Neural progenitor cell (in vitro differentiated cells): ENCODE data around the gene MARCOL.

Experiments
- EZH2 ChIP-seq: fragments of 200-600 bp; sonication (generic); IDR thresholded peaks from 2 replicates; pipeline ENCODE4 v1.6.1; 2017; ENCODE audit warnings: antibody characterized with exemption, mild to moderate bottlenecking, moderate library complexity
- EZH2phosphoT487 ChIP-seq: fragments of 200-600 bp; sonication (generic); IDR thresholded peaks from 2 replicates; pipeline ENCODE4 v1.6.1; 2017; ENCODE audit warnings: antibody characterized with exemption
- TF ChIP-seq, protein P1 (sequence below): fragments of 200-600 bp; sonication (generic); IDR thresholded peaks from 2 replicates; pipeline ENCODE4 v1.5.1; 2017; ENCODE audit warnings: antibody characterized with exemption, mild to moderate bottlenecking

GRCh38 chr5:148248894-148249293 lies 10.6 kb downstream of the MARCOL start:
- TF ChIP-seq, protein P1, sequence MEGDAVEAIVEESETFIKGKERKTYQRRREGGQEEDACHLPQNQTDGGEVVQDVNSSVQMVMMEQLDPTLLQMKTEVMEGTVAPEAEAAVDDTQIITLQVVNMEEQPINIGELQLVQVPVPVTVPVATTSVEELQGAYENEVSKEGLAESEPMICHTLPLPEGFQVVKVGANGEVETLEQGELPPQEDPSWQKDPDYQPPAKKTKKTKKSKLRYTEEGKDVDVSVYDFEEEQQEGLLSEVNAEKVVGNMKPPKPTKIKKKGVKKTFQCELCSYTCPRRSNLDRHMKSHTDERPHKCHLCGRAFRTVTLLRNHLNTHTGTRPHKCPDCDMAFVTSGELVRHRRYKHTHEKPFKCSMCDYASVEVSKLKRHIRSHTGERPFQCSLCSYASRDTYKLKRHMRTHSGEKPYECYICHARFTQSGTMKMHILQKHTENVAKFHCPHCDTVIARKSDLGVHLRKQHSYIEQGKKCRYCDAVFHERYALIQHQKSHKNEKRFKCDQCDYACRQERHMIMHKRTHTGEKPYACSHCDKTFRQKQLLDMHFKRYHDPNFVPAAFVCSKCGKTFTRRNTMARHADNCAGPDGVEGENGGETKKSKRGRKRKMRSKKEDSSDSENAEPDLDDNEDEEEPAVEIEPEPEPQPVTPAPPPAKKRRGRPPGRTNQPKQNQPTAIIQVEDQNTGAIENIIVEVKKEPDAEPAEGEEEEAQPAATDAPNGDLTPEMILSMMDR, result no peak
- no peak for TF ChIP-seq EZH2
- no peak for TF ChIP-seq EZH2phosphoT487
